Esophagus muscularis mucosa (tissue), 4 donors: ENCODE data around the gene BFSP2.

Experiments
- EP300 ChIP-seq: sonication (generic); formaldehyde crosslinking; IDR thresholded peaks from one replicate; pipeline ENCODE4 v1.6.1; 2017; ENCODE audit warnings: antibody characterized with exemption
- POLR2AphosphoS5 ChIP-seq, 2 donors: sonication (generic); formaldehyde crosslinking; IDR thresholded peaks; one replicate each; pipeline ENCODE4 v1.6.1; 2017; ENCODE audit warnings: antibody characterized with exemption in 2 of 2
- TF ChIP-seq, protein P1 (sequence below), 3 experiments: fragments of 200-600 bp in 2 of 3; fragments of 450-650 bp in 1 of 3; sonication (generic) in 2 of 3; IDR thresholded peaks; one replicate each; pipeline ENCODE4 v1.5.1; 2017 to 2019; ENCODE audit warnings: antibody characterized with exemption in 3 of 3, mild to moderate bottlenecking in 2 of 3, moderate library complexity in 1 of 3

DNA sequence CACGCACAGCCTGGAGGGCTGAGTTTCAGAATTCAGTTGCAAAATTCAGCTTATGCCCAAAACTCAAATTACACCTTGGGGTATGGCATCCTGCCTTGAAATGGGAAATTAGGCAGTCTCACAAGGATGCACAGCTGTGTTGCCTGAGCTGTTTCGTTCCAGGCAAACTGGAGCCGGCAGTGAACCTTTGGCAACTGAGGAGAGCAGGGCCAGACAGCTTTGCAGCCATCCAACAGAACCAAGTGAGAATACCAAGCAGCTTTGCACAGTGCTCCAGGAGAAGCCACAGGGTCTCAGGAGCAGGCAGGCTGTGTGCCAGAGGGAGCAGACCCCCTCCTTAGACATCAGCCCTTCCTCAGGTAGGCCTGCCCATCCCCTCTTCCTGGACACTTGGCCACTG, 32.5 kb upstream of the BFSP2 start:
- TF ChIP-seq, protein P1, sequence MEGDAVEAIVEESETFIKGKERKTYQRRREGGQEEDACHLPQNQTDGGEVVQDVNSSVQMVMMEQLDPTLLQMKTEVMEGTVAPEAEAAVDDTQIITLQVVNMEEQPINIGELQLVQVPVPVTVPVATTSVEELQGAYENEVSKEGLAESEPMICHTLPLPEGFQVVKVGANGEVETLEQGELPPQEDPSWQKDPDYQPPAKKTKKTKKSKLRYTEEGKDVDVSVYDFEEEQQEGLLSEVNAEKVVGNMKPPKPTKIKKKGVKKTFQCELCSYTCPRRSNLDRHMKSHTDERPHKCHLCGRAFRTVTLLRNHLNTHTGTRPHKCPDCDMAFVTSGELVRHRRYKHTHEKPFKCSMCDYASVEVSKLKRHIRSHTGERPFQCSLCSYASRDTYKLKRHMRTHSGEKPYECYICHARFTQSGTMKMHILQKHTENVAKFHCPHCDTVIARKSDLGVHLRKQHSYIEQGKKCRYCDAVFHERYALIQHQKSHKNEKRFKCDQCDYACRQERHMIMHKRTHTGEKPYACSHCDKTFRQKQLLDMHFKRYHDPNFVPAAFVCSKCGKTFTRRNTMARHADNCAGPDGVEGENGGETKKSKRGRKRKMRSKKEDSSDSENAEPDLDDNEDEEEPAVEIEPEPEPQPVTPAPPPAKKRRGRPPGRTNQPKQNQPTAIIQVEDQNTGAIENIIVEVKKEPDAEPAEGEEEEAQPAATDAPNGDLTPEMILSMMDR (IDR thresholded peaks at IDR 0.05), result no peak
- TF ChIP-seq EP300 (no peak), POLR2AphosphoS5 (IDR thresholded peaks at IDR 0.05) (no peak)
